HFFc6 (cell line): ENCODE measurements around the gene KCNJ5. TPM values are rescaled to one million over a fixed set of nuclear protein-coding genes. Genes with fewer than 3 reads are reported as not detected.

Experiments used
- DNase-seq: peaks from one replicate; pipeline ENCODE4 v3.0.0-alpha.2; 2018
- H3K27ac Mint-ChIP-seq: 2 replicates; pipeline ENCODE4 v1.8.0; 2020; ENCODE audit warnings: mild to moderate bottlenecking, mixed read lengths
- H3K27me3 Mint-ChIP-seq: 2 replicates; pipeline ENCODE4 v1.8.0; 2021; ENCODE audit warnings: mild to moderate bottlenecking, moderate library complexity, mixed read lengths; ENCODE audit not compliant: insufficient read depth
- H3K36me3 Mint-ChIP-seq: 2 replicates; pipeline ENCODE4 v1.8.0; 2021; ENCODE audit warnings: low read depth, mixed read lengths
- H3K4me1 Mint-ChIP-seq: 2 replicates; pipeline ENCODE4 v1.8.0; 2020; ENCODE audit warnings: low read depth, mixed read lengths
- H3K4me3 Mint-ChIP-seq: 2 replicates; pipeline ENCODE4 v1.8.0; 2020; ENCODE audit warnings: mild to moderate bottlenecking, moderate library complexity, mixed read lengths
- H3K9me3 Mint-ChIP-seq: 2 replicates; pipeline ENCODE4 v1.8.0; 2020; ENCODE audit warnings: mild to moderate bottlenecking, mixed read lengths
- CTCF ChIP-seq: fragments of 200-600 bp; sonication (generic); IDR thresholded peaks from 2 replicates; pipeline ENCODE4 v1.5.0; 2021; ENCODE audit warnings: antibody characterized with exemption, mild to moderate bottlenecking
- total RNA-seq, 6 experiments: library from RNA; stranded (reverse); fragmentation: NEBNext Ultra II Directional; extraction: Animal tissue kit (Norgen Biotek cat#: 25700); gene quantifications; 2 replicates in 1 of 6; 3 replicates in 5 of 6; pipeline ENCODE4 v1.2.3, GENCODE V29; 2021

KCNJ5 gene
- total RNA-seq, 6 experiments from 2014 or later, result not detected

- Mint-ChIP-seq H3K36me3 (no peaks in the 10 kb centered on the region), H3K9me3 (no peaks in the 10 kb centered on the region), H3K27ac (no peak overlapping the region), H3K27me3 (peaks cover 3% of the 10 kb centered on the region), H3K4me3 (no peak overlapping the region), H3K4me1 (peaks cover 11% of the 10 kb centered on the region)
- TF ChIP-seq CTCF, result no peak
- no peak for DNase-seq
These were observed 70.5 kb downstream of the KCNJ5 start for GRCh38 chr11:128961645-128962044.

GRCh38 chr11:128962896-128963295, 71.7 kb downstream of the KCNJ5 start:
- DNase-seq, result no peak
- no peak overlapping the region for H3K27ac Mint-ChIP-seq
- no peak for TF ChIP-seq CTCF

GRCh38 chr11:128963744-128964325, 72.7 kb downstream of the KCNJ5 start:
- H3K36me3 Mint-ChIP-seq, result no peaks in the 10 kb centered on the region
- H3K27ac Mint-ChIP-seq, result no peak overlapping the region
- DNase-seq, result no peak
- peaks cover 2% of the 10 kb centered on the region; the same call in 1 of the 2 replicates for H3K27me3 Mint-ChIP-seq
- H3K4me1 Mint-ChIP-seq, result peaks cover 6% of the 10 kb centered on the region; the same call in 1 of the 2 replicates
- no peak for TF ChIP-seq CTCF
- H3K4me3 Mint-ChIP-seq, result no peak overlapping the region
- no peaks in the 10 kb centered on the region for H3K9me3 Mint-ChIP-seq

More at GRCh38 chr11:128962896-128963295, 71.7 kb downstream of the KCNJ5 start:
- H3K36me3 Mint-ChIP-seq, result no peaks in the 10 kb centered on the region
- H3K4me3 Mint-ChIP-seq, result no peak overlapping the region
- peaks cover 6% of the 10 kb centered on the region; the same call in 1 of the 2 replicates for H3K4me1 Mint-ChIP-seq
- H3K9me3 Mint-ChIP-seq, result no peaks in the 10 kb centered on the region
- peaks cover 2% of the 10 kb centered on the region for H3K27me3 Mint-ChIP-seq

- Mint-ChIP-seq H3K9me3 (no peaks in the 10 kb centered on the region), H3K4me3 (no peak overlapping the region), H3K27me3 (peaks cover 2% of the 10 kb centered on the region; the same call in 1 of the 2 replicates), H3K36me3 (no peaks in the 10 kb centered on the region), H3K4me1 (peaks cover 6% of the 10 kb centered on the region; the same call in 1 of the 2 replicates), H3K27ac (no peak overlapping the region)
- DNase-seq, result no peak
- no peak for TF ChIP-seq CTCF
These were observed 73.3 kb downstream of the KCNJ5 start for GRCh38 chr11:128964463-128964930.

GRCh38 chr11:128965485-128965884, 74.3 kb downstream of the KCNJ5 start:
- Mint-ChIP-seq H3K27ac (no peak overlapping the region), H3K9me3 (no peaks in the 10 kb centered on the region), H3K4me1 (peaks cover 9% of the 10 kb centered on the region; the same call in 1 of the 2 replicates), H3K27me3 (peaks cover 2% of the 10 kb centered on the region; the same call in 1 of the 2 replicates), H3K4me3 (no peak overlapping the region), H3K36me3 (peaks cover 9% of the 10 kb centered on the region)
- no peak for TF ChIP-seq CTCF
- no peak for DNase-seq
